GF-D8 (cell line): ENCODE data around the gene EFNA2.
A peak's percentile ranks its signal among the peaks of the same experiment; 100 is the strongest.

Experiments used
- DNase-seq: peaks from one replicate; lab custom pipeline; 2025; lab: John Stamatoyannopoulos, UW

Gene EFNA2

GRCh38 chr19:1249298-1249989 lies 36.2 kb upstream of the EFNA2 start:
- DNase-seq: peak; percentile 87

- DNase-seq: no peak
These were observed 35.7 kb upstream of the EFNA2 start for GRCh38 chr19:1249990-1250436.

GRCh38 chr19:1250437-1251260 lies 35.0 kb upstream of the EFNA2 start:
- DNase-seq: no peak

- DNase-seq: peak; percentile 80
These were observed 34.1 kb upstream of the EFNA2 start for GRCh38 chr19:1251330-1252220.

DNA sequence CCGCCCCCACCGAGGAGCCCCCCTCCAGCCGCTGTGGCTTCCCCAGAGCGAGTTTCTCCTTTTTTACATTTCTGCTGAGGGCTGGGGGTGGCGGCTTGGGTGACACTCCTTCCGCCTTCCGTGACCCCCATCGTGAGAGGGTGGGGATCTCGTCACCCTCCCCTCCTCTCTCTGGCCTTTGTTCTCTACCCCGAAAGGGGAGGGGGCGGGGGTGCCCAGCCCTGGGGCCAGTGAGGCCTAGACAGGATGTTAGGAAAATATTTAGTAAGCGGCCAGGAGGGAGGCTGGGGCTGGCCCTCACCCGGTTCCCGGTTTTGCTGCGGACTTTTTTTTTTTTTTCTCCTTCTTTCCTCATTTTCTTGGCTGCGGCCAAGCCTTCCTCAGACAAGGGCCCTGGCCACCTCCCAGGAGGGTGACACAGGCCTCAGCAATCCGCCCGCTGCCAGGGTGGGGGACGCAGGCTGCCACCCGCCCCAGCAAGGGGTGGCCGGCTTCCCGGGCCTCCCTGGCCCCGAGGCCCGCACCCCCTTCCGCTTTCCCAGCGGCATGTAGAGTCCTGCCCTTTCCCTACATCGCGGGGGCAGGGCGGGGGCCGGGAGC lies 33.4 kb upstream of the EFNA2 start:
- DNase-seq: peak; percentile 96

DNA sequence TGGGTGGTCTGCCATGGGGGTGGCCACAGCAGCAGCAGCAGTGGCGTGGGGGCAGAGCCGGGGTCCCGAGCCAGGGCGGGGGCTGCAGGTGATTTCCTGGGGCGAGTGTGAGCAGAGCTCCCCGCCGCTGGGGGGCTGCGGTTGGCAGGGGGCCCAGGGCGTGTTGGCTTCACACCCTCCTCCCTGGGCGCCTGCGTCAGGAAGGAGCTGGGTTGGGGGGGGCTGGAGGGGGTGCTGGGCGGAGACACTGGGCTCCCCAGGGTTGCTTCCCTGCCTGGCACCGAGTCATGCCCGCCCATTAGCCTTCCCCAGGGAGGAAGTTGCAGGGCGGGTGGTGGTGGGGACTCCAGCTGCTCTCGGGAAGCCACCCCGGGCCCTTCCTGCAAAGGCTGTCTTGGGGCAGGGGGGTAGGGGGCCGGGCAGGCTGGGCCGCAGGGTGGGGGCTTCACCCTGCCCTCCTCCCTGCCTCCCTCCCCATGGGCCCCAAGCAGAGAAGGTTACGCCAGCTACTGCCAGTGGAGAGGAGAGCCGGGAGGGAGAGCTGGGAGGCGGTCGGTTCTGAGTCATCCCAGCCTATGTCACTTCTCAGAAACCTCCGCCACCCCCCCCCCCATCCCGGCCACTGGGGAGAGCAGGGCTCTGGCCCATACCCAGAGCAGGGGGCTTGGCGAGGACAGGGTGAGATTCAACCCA lies 32.7 kb upstream of the EFNA2 start:
- DNase-seq: peak; percentile 95

GRCh38 chr19:1253514-1254080 lies 32.1 kb upstream of the EFNA2 start:
- no peak for DNase-seq

DNA sequence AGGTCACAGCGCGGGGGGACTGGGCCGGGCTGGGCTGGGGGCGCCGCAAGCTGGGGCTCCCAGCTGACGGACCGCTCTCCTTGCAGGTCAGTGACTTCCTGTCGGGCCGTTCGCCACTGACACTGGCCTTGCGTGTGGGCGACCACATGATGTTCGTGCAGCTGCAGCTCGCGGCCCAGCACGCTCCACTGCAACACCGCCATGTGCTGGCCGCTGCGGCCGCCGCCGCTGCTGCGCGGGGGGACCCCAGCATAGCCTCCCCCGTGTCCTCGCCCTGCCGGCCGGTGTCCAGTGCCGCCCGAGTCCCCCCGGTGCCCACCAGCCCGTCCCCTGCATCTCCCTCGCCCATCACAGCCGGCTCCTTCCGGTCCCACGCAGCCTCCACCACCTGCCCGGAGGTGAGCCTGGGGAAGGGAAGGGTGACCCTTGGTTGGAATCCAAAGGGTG lies 31.6 kb upstream of the EFNA2 start:
- no peak for DNase-seq

DNA sequence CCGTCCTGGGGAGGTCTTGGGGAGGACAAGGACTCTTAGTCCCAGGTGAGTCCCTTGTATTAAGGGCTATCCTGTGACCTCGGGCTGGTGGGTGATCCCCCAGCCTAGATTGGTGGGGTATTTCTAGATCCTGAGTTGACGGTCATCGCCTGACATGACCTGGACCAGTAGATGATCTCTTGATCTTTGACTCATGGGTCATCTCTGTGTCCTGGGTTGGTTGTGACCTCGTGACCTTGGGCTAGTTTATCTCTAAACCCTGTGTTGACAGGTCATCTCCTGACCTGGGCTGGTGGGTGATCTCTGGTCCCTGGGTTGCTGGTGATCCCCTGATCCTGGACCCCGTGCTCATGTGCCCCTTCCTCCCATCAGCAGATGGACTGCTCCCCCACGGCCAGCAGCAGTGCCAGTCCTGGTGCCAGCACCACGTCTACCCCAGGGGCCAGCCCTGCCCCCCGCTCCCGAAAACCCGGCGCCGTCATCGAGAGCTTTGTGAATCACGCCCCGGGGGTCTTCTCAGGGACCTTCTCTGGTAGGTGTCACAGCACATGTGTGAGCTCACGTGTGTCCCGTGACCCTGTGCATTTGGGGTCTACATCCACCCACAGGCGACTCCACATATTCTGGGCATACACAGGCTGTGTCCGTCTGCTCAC lies 31.0 kb upstream of the EFNA2 start:
- no peak for DNase-seq

GRCh38 chr19:1255186-1256161 lies 30.2 kb upstream of the EFNA2 start:
- DNase-seq: no peak

DNA sequence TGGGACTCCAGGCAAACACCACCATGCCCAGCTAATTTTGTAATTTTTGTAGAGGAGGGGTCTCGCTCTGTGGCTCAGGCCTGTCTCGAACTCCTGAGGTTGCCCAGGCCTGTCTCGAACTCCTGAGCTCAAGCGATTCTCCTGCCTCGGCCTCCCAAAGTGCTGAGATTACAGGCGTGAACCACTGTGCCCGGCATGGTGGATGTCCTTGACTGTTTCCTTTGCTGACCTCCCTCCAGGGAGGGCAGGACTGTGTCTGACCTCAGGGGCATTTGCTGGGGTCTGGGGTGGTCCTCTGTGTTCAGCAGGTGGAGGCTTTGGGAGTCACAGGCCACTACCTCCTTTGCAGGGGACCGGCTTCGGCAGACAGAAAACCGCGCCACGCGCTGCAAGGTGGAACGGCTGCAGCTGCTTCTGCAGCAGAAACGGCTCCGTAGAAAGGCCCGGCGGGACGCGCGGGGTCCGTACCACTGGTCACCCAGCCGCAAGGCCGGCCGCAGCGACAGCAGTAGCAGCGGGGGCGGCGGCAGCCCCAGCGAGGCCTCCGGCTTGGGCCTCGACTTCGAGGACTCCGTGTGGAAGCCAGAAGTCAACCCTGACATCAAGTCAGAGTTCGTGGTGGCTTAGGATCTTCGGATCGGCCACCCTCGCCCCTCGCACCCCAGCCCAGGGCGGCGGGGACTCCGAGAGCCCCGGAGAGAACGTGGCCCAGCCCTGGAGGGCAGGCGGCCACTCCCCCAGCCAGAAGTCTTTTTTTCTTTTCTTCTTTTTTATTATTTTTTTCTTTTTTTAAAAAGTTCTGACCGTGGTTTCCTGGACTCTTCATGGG lies 28.8 kb upstream of the EFNA2 start:
- DNase-seq: no peak

DNA sequence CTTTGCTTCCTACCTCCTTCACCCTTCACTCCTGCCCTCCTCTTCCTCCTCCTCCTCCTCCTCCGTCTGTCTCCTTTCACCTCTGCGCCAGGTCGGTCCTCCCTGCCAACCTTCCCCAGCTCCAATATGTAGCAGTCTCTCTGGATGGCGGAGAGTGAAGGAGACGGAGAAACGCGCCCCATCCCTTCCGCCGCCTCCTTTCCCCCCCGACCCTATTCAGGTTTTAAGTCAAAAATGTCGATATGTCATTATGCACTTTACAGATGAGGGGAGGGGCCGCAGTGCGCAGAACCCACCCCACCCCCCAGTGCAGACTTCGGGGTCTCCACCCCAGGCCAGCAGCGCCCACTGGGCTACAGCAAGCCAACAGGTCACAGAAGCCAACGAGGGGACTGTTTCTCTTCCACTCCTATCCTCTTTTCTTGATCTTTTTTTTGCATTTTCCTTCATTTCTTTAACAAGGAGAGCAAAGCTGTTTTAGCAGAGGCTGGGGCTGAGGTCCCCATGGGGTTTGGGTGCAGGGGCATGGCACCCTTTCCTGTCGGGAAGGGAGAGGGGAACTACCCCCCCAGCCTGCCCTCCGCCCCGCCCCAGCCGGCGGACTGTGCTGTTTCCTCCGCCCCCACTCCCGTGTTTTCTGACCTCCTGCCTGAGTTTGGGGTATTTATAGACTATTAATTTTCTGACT lies 28.1 kb upstream of the EFNA2 start:
- DNase-seq: no peak

- DNase-seq: no peak
These were observed 27.5 kb upstream of the EFNA2 start for GRCh38 chr19:1258163-1258492.

- no peak for DNase-seq
These were observed 26.9 kb upstream of the EFNA2 start for GRCh38 chr19:1258707-1259205.

DNA sequence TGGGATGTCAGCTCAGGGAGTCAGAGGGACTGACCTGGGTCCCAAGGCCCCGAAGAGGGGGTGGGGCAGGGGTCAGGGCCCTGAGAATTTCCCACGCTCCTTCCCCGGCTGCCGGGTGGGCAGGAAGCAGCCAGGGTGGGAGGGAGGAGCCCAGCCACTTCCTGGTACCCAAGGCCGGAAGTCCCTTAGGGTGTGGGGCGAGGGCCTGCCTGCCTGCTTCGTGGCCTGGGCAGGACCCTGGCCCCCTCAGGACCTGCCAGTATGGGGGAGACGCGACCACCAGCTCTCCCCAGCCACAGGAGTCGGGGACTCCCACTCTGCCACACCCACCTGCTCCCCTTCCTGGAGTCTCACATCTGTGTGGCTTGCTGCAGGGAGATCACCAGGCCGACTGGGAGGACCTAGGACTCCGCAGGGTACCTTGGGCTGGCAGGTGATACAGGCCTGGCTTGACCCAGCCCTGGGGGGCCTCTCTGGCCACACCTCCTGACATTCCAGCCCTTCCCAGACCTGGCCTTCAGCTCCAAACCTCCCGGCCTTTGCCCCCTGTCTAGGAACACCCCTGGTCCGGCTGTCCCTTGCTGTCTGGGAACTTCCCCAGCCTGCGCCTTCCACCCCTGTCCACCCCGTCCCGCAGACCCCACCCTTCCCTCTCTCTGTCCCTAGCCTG lies 26.3 kb upstream of the EFNA2 start:
- peak; percentile 43 for DNase-seq

DNA sequence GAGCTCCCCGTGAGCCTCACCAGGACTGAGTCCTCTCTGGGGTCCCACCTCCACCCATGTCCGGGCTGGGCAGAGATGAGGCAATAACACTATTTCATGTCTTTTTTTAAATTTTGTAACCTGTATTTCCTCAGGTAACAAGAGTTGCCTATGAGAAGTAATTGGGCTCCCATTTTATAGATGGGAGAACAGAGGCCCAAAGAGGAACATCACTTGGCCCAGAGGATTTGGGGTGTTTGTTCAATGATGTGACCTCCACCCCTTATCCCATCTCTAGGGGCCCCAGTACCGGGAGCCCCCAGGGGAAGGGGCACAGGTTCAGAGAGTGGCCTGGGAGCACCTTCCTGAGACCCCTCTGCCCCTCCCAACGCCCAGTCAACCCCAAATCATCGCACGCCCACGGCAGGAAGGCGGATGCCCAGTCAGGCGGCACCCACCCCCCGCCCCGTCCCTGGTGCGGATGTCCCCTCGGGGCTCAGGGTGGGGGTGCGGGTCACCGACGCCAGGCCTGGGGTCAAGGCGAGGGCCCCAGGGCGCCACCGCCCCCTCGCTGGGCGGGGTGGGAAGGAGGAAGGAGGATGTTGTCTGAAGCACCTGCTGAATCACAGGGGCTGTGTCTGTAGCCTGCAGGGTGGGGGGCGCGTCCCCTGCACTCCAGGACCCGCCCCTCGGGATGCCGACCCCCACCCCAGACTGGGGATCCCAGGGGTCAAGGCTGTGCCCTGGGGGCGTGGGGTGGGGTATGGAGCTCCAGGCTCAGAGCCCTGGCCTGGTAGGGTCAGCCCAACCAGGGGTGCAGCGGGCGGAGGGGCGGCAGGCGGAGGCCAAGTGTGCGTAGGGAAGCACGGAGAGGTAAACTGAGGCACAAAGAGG lies 25.6 kb upstream of the EFNA2 start:
- DNase-seq: no peak
